KMS-11 (cell line): ENCODE measurements around the gene FSCB.
"Not testable (repeated sequence)": the region's sequence is repeated elsewhere in the genome, so short reads cannot be mapped to it uniquely, and the experiment has no call there.

Experiments used
- H2AFZ ChIP-seq: fragments of 200-600 bp; sonication (generic); 2 replicates; pipeline ENCODE4 v1.6.1; 2016; ENCODE audit warnings: antibody characterized with exemption, mixed run types, low read depth
- H3K27ac ChIP-seq: fragments of 200-600 bp; sonication (generic); 2 replicates; pipeline ENCODE4 v1.6.1; 2016; ENCODE audit warnings: mild to moderate bottlenecking, mixed run types
- H3K27me3 ChIP-seq: fragments of 200-600 bp; sonication (generic); 2 replicates; pipeline ENCODE4 v1.6.1; 2017; ENCODE audit warnings: mild to moderate bottlenecking, low read depth, mixed run types, moderate library complexity; ENCODE audit not compliant: insufficient read depth
- H3K36me3 ChIP-seq: fragments of 200-600 bp; sonication (generic); 2 replicates; pipeline ENCODE4 v1.6.1; 2017; ENCODE audit warnings: mild to moderate bottlenecking, mixed run types; ENCODE audit not compliant: insufficient read depth
- H3K4me1 ChIP-seq: fragments of 200-600 bp; sonication (generic); 2 replicates; pipeline ENCODE4 v1.6.1; 2016; ENCODE audit warnings: mild to moderate bottlenecking, low read depth, mixed run types; ENCODE audit not compliant: poor library complexity, severe bottlenecking
- H3K4me2 ChIP-seq: fragments of 200-600 bp; sonication (generic); 2 replicates; pipeline ENCODE4 v1.7.0; 2016; ENCODE audit warnings: mild to moderate bottlenecking, mixed run types
- H3K4me3 ChIP-seq: fragments of 200-600 bp; sonication (generic); IDR thresholded peaks from 2 replicates; pipeline ENCODE4 v1.6.1; 2017; ENCODE audit warnings: low read depth, low read length, mixed read lengths; ENCODE audit not compliant: insufficient read depth
- H3K79me2 ChIP-seq: fragments of 200-600 bp; sonication (generic); 2 replicates; pipeline ENCODE4 v1.6.1; 2016; ENCODE audit warnings: low read depth, mixed run types; ENCODE audit not compliant: insufficient read depth
- H3K9ac ChIP-seq: fragments of 200-600 bp; sonication (generic); 2 replicates; pipeline ENCODE4 v1.6.1; 2016; ENCODE audit warnings: mild to moderate bottlenecking, mixed run types
- H4K20me1 ChIP-seq: fragments of 200-600 bp; sonication (generic); 2 replicates; pipeline ENCODE4 v1.6.1; 2016; ENCODE audit warnings: mild to moderate bottlenecking, mixed run types; ENCODE audit not compliant: insufficient read depth
- TF ChIP-seq, protein P1 (sequence below): fragments of 200-600 bp; sonication (generic); conservative IDR thresholded peaks from 2 replicates; pipeline ENCODE4 v1.6.1; 2017; ENCODE audit warnings: low read depth, mild to moderate bottlenecking, antibody characterized with exemption, low read length, moderate library complexity, mixed read lengths

Gene FSCB

DNA sequence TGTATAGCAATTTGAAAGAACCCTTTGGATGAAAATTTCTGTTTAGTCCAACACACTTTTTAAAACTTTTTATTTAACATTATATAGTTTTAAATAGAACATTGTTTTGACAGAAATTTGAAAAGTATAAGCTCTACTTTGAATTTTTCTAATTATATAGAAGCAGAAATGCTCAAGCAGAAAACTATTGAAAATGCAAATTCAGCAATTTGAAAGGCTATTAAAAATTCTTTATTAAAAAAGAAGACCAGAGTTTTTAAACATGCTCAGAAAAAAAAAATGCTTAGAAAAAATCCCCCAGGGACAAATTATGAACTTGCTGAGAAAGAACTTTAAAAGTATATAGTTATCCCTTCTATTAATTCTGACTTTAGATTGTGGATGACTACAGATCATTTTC lies 21.1 kb upstream of the FSCB start:
- no peak overlapping the region for H3K27ac ChIP-seq
- no peak overlapping the region for H2AFZ ChIP-seq
- H3K9ac ChIP-seq: no peak overlapping the region
- no peaks in the 10 kb centered on the region for H3K79me2 ChIP-seq
- H3K4me1 ChIP-seq: no peaks in the 10 kb centered on the region
- no peaks in the 10 kb centered on the region for H3K27me3 ChIP-seq
- TF ChIP-seq, protein P1, sequence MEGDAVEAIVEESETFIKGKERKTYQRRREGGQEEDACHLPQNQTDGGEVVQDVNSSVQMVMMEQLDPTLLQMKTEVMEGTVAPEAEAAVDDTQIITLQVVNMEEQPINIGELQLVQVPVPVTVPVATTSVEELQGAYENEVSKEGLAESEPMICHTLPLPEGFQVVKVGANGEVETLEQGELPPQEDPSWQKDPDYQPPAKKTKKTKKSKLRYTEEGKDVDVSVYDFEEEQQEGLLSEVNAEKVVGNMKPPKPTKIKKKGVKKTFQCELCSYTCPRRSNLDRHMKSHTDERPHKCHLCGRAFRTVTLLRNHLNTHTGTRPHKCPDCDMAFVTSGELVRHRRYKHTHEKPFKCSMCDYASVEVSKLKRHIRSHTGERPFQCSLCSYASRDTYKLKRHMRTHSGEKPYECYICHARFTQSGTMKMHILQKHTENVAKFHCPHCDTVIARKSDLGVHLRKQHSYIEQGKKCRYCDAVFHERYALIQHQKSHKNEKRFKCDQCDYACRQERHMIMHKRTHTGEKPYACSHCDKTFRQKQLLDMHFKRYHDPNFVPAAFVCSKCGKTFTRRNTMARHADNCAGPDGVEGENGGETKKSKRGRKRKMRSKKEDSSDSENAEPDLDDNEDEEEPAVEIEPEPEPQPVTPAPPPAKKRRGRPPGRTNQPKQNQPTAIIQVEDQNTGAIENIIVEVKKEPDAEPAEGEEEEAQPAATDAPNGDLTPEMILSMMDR: no peak
- H4K20me1 ChIP-seq: no peaks in the 10 kb centered on the region
- no peaks in the 10 kb centered on the region for H3K36me3 ChIP-seq
- no peak overlapping the region for H3K4me3 ChIP-seq
- no peak overlapping the region for H3K4me2 ChIP-seq

DNA sequence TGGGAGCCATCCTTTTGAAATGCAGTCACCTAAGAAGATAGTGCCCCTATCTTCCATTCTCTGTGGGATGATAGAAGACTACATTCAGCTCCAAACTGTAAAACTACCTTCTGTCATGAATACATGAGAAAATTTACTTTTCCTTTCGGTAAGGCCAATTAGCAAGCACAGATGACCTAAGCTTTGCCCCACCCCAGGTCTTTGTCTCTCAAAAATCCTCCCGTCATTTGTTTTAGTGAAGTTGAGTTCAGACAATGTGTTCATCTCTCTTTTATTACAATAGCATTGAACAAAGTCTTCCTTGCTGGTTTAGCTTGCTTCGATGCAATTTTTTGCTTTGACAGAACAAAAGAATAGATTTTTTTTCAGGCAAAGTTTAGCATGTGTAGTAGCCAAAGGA lies 18.2 kb upstream of the FSCB start:
- Histone ChIP-seq H3K4me2 (no peak overlapping the region), H3K79me2 (no peaks in the 10 kb centered on the region), H2AFZ (no peak overlapping the region), H4K20me1 (no peaks in the 10 kb centered on the region), H3K27me3 (no peaks in the 10 kb centered on the region), H3K27ac (no peak overlapping the region), H3K9ac (no peak overlapping the region), H3K4me1 (no peaks in the 10 kb centered on the region), H3K4me3 (no peak overlapping the region), H3K36me3 (no peaks in the 10 kb centered on the region)
- TF ChIP-seq, protein P1: no peak

DNA sequence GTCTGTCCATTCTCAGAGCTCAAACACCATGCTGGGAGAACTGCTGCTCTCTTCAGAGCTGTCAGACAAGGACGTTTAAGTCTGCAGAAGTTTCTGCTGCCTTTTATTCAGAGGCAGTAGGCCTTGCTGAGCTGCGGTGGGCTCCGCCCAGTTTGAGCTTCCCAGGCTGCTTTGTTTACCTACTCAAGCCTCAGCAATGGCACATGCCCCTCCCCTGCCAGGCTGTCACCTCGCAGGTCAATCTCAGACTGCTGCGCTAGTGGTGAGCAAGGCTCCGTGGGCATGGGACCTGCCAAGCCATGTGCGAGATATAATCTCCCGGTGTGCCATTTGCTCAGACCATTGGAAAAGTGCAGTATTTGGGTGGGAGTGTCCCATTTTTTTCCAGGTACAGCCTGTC lies 8.6 kb upstream of the FSCB start:
- H3K4me2 ChIP-seq, H3K79me2 ChIP-seq, H4K20me1 ChIP-seq, H3K27me3 ChIP-seq, H3K4me1 ChIP-seq, H3K9ac ChIP-seq, H2AFZ ChIP-seq, H3K36me3 ChIP-seq, H3K4me3 ChIP-seq, H3K27ac ChIP-seq: not testable (repeated sequence)

DNA sequence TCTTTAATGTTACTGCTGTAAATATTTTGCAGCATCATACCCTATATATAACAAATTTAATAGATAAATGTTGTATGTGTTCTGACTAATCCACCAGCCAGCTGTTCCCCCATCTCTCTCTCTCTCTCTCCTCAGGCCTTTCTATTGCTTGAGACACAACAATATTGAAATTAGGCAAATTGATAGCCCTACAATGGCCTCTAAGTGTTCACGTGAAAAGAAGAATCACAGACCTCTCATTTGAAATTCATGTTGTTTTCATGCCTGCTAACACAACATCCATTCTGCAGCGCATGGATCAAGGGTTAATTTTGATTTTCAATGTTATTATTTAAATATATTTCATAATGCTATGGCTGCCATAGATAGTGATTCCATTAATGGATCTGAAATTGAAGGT lies 1.8 kb upstream of the FSCB start:
- no peak overlapping the region for H3K9ac ChIP-seq
- H4K20me1 ChIP-seq: no peaks in the 10 kb centered on the region
- H3K27me3 ChIP-seq: no peaks in the 10 kb centered on the region
- TF ChIP-seq, protein P1: no peak
- H2AFZ ChIP-seq: no peak overlapping the region
- no peaks in the 10 kb centered on the region for H3K79me2 ChIP-seq
- no peaks in the 10 kb centered on the region for H3K36me3 ChIP-seq
- H3K4me3 ChIP-seq: no peak overlapping the region
- no peaks in the 10 kb centered on the region for H3K4me1 ChIP-seq
- H3K4me2 ChIP-seq: no peak overlapping the region
- H3K27ac ChIP-seq: no peak overlapping the region

DNA sequence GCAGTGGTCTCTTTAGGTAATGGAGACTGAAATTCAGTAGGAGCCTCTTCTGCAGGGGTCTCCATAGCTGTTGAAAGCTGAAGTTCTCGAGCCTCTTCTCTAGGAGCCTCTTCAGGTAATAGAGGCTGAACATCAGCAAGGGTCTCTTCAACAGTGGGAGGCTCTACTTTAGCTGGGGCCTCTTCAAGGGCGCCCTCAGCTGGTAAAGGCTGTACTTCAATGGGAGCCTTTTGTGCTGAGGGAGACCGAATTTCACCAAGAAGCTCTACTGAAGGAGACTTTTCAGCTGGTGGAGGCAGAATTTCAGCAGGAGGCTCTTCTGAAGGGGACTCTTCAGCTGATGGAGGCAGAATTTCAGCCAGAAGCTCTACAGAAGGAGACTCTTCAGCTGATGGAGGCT lies 1.5 kb downstream of the FSCB start:
- Histone ChIP-seq H3K36me3 (no peaks in the 10 kb centered on the region), H2AFZ (no peak overlapping the region), H3K4me3 (no peak overlapping the region), H3K4me2 (no peak overlapping the region), H3K27ac (no peak overlapping the region), H4K20me1 (no peaks in the 10 kb centered on the region), H3K27me3 (no peaks in the 10 kb centered on the region), H3K79me2 (no peaks in the 10 kb centered on the region), H3K9ac (no peak overlapping the region), H3K4me1 (no peaks in the 10 kb centered on the region)
- TF ChIP-seq, protein P1: no peak
